ENCODE measurements around the gene BTAF1.

Gene BTAF1

GRCh38 chr10:91939653-91940052 is 16.1 kb downstream of the BTAF1 start:
- H3K4me2 ChIP-seq (ENCODE audit: low read depth, low read length): no peak overlapping the region
- H3K27me3 ChIP-seq (replicated peaks; ENCODE audit: insufficient read depth, low read length): no peaks in the 10 kb centered on the region
- no peaks in the 10 kb centered on the region for H3F3A ChIP-seq (ENCODE audit: insufficient read depth, low read length)
- peaks cover 7% of the 10 kb centered on the region; the same call in 1 of the 2 replicates for H4K20me1 ChIP-seq (ENCODE audit: insufficient read depth, low read length)
- H3K4me3 ChIP-seq (ENCODE audit: low read length): no peak overlapping the region
- peaks cover 5% of the 10 kb centered on the region; the same call in 1 of the 2 replicates for H3K36me3 ChIP-seq (replicated peaks; ENCODE audit: insufficient read depth, low read length)
- H3K79me2 ChIP-seq (ENCODE audit: low read length): peaks cover 85% of the 10 kb centered on the region
- H3K4me1 ChIP-seq (ENCODE audit: low read length): no peaks in the 10 kb centered on the region
- DNase-seq: no peak
- H3K9ac ChIP-seq (ENCODE audit: low read length): no peak overlapping the region
- H3K9me3 ChIP-seq (replicated peaks; ENCODE audit: insufficient read depth, low read length): no peaks in the 10 kb centered on the region
- no peak overlapping the region for H3K27ac ChIP-seq (ENCODE audit: low read length)
- no peaks in the 10 kb centered on the region for H3K9me2 ChIP-seq (replicated peaks; ENCODE audit: insufficient read depth, low read length)
- H2AFZ ChIP-seq (ENCODE audit: low read length): no peak overlapping the region
- no peak for TF ChIP-seq CTCF (IDR thresholded peaks at IDR 0.05; ENCODE audit: low read length)
- no peak for TF ChIP-seq EZH2 (optimal IDR thresholded peaks at IDR 0.05; ENCODE audit: low read depth, low read length)
- no peak for TF ChIP-seq EZH2phosphoT487 (IDR thresholded peaks at IDR 0.05; ENCODE audit: low read length)

- no peak overlapping the region for H3K27ac ChIP-seq (ENCODE audit: low read length)
- H3K9me3 ChIP-seq (replicated peaks; ENCODE audit: insufficient read depth, low read length): no peaks in the 10 kb centered on the region
- H3K9ac ChIP-seq (ENCODE audit: low read length): no peak overlapping the region
- no peak overlapping the region for H2AFZ ChIP-seq (ENCODE audit: low read length)
- H4K20me1 ChIP-seq (ENCODE audit: insufficient read depth, low read length): 0 out of 2 replicates have a peak, but pooled peaks cover 11% of the 10 kb centered on the region
- peaks cover 79% of the 10 kb centered on the region for H3K79me2 ChIP-seq (ENCODE audit: low read length)
- no peaks in the 10 kb centered on the region for H3K27me3 ChIP-seq (replicated peaks; ENCODE audit: insufficient read depth, low read length)
- no peak overlapping the region for H3K4me3 ChIP-seq (ENCODE audit: low read length)
- no peaks in the 10 kb centered on the region for H3K9me2 ChIP-seq (replicated peaks; ENCODE audit: insufficient read depth, low read length)
- peaks cover 15% of the 10 kb centered on the region for H3K36me3 ChIP-seq (replicated peaks; ENCODE audit: insufficient read depth, low read length)
- no peaks in the 10 kb centered on the region for H3K4me1 ChIP-seq (ENCODE audit: low read length)
- no peak for TF ChIP-seq EZH2 (optimal IDR thresholded peaks at IDR 0.05; ENCODE audit: low read depth, low read length)
- no peak for TF ChIP-seq EZH2phosphoT487 (IDR thresholded peaks at IDR 0.05; ENCODE audit: low read length)
- TF ChIP-seq CTCF (IDR thresholded peaks at IDR 0.05; ENCODE audit: low read length): no peak
- H3K4me2 ChIP-seq (ENCODE audit: low read depth, low read length): no peak overlapping the region
- no peak for DNase-seq
- no peaks in the 10 kb centered on the region for H3F3A ChIP-seq (ENCODE audit: insufficient read depth, low read length)
These were observed 17.9 kb downstream of the BTAF1 start for GRCh38 chr10:91941426-91941825.

GRCh38 chr10:91944880-91945630 is 21.5 kb downstream of the BTAF1 start:
- DNase-seq: no peak
- H3K4me3 ChIP-seq (ENCODE audit: low read length): no peak overlapping the region
- H3K27ac ChIP-seq (ENCODE audit: low read length): no peak overlapping the region
- H3K9me3 ChIP-seq (replicated peaks; ENCODE audit: insufficient read depth, low read length): no peaks in the 10 kb centered on the region
- peaks cover 11% of the 10 kb centered on the region for H3K36me3 ChIP-seq (replicated peaks; ENCODE audit: insufficient read depth, low read length)
- H3K4me2 ChIP-seq (ENCODE audit: low read depth, low read length): no peak overlapping the region
- no peaks in the 10 kb centered on the region for H3K9me2 ChIP-seq (replicated peaks; ENCODE audit: insufficient read depth, low read length)
- no peaks in the 10 kb centered on the region for H3F3A ChIP-seq (ENCODE audit: insufficient read depth, low read length)
- H3K4me1 ChIP-seq (ENCODE audit: low read length): no peaks in the 10 kb centered on the region
- H3K79me2 ChIP-seq (ENCODE audit: low read length): peaks cover 62% of the 10 kb centered on the region
- H2AFZ ChIP-seq (ENCODE audit: low read length): no peak overlapping the region
- no peak overlapping the region for H3K9ac ChIP-seq (ENCODE audit: low read length)
- TF ChIP-seq EZH2 (optimal IDR thresholded peaks at IDR 0.05; ENCODE audit: low read depth, low read length) (no peak), CTCF (IDR thresholded peaks at IDR 0.05; ENCODE audit: low read length) (no peak), EZH2phosphoT487 (IDR thresholded peaks at IDR 0.05; ENCODE audit: low read length) (no peak)
- peaks cover 4% of the 10 kb centered on the region; the same call in 1 of the 2 replicates for H4K20me1 ChIP-seq (ENCODE audit: insufficient read depth, low read length)
- no peaks in the 10 kb centered on the region for H3K27me3 ChIP-seq (replicated peaks; ENCODE audit: insufficient read depth, low read length)

All from MM.1S (cell line).